NCI-H2171 treated with DMSO at 0.1 percent for 48 hours (cell line): ENCODE data around the gene NDUFS2.

Experiments used
- DNase-seq: peaks from one replicate; lab custom pipeline; 2025; lab: John Stamatoyannopoulos, UW

Gene NDUFS2

GRCh38 chr1:161196111-161196510 is 6.1 kb upstream of the NDUFS2 start:
- no peak for DNase-seq

- DNase-seq: no peak
Measured at GRCh38 chr1:161196521-161197451, 5.4 kb upstream of the NDUFS2 start.

GRCh38 chr1:161197560-161198193 is 4.5 kb upstream of the NDUFS2 start:
- no peak for DNase-seq

DNA sequence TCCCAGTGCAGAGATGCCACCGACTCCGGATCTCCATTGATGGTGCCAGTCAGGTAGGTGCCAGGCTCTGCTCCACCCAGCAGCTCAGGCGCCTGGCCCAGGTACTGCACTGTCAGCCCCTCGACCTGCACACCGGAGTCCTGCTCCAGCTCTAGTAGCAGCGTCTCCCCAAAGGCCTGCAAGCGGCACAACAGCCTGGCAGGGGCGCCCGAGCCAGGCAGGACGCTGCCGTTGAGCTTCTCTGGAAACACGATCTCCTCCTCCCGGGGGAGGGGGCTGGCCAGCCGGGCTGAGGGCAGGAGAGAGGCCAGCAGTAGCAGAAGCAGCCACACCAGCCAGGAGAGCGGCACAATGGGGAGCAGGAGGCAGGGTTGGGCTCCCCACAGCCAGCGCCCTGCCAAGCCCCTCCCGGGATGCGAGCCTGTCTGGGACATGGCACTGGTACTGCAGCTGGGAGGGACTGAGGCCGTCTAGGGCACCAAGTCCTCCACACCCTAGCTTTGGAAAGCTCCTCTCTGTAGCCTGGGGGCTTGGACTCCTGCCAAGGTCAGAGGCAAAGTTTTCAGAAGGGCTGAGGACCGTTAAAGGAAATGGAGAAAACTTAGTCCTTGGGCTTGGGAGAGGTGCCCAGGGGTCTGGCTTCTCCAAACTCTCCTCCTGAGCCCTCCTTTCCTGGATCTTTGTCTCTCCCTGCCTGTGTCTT is 3.8 kb upstream of the NDUFS2 start:
- no peak for DNase-seq

GRCh38 chr1:161198897-161199431 is 3.2 kb upstream of the NDUFS2 start, which contains the start of gene ADAMTS4:
TSS of gene ADAMTS4 (minus strand) at chr1:161199054. CDS start at chr1:161198627, 427 bp downstream.
- no peak for DNase-seq

DNA sequence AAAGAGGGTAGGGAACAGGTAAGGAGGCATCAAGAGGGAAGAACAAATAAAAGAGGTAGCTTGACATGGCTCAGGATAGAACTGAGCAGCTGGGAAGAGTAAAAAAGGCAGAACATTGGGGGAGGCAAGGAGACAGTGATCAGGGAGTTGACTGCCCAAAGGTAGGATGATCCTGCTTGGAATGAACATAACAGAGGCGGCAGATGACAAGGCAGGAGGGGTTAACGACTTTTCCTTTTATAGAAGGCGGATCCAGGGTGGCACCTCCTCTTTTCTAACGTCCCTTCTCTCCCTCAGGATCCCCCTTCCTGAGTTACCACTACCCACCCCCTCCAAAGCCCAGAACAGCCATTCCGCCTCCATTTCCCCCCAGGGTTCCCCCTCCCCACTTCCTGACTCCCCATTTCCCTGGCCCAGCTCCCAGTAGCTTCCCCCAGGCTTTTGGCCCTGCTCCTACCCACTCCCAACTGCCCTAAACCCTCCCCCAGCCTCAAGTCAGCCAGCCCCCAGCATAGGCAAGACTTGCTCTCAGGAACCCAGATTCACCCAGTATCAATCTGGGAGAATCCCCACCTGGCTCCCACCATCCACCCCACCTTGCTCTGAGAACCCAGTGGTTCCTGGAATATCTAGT is 2.5 kb upstream of the NDUFS2 start:
- DNase-seq: no peak

DNA sequence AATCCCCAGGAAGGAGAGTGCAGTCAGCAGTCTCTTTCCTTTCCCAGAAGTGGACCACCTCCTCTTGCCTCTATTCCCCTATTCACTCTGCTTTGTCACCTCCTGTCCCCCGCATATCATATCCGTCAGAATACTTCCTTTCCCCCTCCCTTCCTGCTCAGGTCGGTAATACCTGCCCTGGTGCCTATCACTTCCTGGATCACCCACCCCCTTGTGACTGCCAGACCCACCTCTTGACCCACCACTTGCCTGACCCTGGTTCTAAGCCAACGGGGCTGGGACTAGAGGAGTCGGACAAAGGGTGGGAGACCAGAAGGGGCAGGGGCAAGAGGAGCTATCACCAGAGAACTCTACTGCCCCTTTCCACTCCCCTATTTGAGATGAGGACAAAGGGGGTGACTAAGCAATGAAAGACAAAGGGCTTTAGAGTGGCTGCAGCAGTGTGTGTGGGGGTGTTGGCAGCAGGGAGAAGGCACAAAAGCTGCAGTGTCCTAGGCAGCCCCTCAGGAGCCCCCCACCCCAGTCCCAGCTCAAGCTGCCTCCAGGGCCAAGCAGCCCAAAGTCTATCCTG is 1.7 kb upstream of the NDUFS2 start:
- no peak for DNase-seq

DNA sequence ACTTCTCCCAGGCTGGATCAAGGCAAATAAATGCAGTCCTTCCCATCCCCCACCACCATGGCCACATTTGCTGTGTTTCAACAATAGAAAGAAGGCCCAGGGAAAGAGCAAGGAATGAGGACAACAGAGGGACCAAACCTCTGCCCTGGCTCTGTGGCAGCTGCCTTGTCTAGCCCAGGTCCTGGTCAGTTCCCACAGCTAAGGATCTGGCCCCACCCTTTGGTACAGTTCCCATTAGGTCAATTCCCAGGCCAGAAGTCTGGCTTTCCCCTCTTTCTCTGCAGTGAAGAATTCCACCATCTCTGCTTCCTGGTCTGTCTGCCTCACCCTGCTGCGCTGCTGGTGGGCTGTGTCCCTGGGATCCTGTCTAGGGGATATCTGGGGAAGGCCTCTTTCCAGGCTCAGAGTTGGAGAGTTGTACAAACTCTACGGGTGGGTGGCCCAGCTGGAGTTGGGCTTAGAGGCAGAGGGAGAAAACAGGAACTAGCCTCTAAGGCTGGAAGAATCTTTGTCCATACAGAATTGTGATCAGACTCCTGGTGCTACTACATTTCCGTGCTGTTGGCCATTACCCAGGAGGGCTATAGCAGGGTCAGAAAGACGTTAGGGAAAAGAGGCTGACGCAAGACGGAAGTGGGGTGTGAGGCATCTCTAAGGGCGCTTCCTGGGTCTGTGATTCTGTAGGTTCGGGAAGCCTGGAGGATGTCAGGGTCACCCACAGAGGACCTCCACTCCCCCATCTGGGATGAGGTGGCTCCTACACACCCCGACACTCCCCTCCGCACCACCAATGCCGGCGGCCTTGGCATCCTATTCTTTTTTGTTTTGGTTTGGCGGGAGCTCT is 953 bp upstream of the NDUFS2 start:
- no peak for DNase-seq

DNA sequence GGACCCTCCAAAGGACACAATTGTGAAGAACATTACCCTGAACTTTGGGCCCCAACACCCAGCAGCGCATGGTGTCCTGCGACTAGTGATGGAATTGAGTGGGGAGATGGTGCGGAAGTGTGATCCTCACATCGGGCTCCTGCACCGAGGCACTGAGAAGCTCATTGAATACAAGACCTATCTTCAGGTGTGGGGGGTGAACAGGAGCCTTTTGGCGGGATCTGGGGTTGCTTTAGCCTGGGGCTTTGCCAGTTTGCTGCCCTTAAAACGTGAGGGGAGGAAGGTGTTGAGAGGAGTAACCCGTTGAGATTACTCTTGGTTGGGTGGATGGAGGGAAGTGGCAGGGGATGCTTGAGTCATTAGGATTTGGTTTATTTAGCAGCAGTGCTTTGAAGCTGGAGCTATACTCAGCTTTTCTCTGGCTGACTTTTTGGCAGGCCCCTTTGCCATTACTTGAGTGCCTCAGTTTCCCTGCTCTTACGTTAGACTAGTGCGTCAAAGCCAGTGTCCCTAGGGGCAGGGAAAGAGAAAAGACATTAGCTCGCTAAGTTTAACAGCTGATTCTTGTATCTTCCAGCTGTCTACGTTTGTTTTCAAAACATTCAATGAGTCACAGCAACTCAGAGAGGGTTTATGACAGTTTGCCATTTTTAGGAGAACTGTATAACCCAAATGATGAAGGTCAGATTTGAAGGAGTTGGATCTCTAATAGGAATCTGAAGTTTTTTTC is 4.4 kb downstream of the NDUFS2 start:
- DNase-seq: no peak

DNA sequence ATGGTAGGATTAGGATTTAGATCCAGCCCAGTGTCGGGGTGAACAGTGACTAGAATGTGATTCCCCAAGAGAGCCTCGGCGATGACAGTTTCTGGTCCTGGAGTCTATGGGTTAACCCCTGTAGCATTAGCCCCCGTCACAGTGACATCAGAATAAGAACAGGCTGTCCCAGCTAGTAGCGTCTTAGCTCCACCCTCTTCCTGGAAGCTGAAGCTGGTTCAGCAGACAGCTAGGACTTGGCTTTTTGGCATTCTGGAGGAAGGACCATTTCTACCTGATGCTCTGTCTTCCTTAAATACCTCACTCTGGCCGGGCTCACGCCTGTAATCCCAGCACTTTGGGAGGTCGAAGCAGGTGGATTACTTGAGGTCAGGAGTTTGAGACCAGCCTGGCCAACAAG is 5.0 kb downstream of the NDUFS2 start:
- DNase-seq: no peak

GRCh38 chr1:161209790-161210409 is 7.7 kb downstream of the NDUFS2 start:
- DNase-seq: peak; percentile 54

- no peak for DNase-seq
Measured at GRCh38 chr1:161214369-161214768, 12.2 kb downstream of the NDUFS2 start.

- DNase-seq: no peak
Measured at GRCh38 chr1:161215076-161215475, 12.9 kb downstream of the NDUFS2 start, which contains the start of gene FCER1G. TSS of gene FCER1G (plus strand) at chr1:161215295. CDS start at chr1:161215322, 27 bp downstream.

DNA sequence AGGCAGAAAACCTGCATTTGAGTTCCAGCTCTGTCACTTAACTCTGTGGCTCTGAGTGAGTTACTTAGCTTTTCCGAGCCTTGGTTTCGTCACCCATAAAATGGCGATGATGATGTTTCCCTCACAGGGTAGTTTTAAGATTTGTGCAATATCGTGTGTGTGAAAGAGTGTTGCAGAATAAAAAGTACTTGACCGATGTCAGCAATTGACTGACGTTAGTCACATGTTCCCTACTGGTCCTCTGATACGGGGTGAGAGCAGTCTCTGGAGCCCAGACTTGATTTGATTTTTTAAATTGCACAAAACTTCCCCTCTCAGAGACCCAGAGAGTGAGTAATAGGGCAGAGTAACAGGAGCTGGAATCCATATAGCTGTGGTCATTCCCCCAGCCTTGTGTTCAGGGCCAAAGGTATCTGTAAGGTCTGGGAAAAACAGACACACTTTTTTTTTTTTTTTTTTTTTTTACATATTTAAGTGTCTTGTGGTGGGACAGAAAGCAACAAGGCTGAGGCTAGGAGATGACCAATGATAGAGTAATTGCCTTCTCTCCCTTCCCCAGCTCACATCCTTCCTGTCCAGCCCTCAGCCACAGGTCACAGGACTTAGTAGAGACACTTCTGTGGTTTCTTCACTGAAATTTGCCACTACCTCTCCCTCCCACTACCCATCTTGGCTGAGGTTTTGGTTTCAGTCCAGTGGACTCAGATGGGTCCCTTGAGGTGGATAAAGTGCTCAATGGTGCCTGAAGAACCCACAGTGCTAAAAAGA is 15.0 kb downstream of the NDUFS2 start:
- no peak for DNase-seq

DNA sequence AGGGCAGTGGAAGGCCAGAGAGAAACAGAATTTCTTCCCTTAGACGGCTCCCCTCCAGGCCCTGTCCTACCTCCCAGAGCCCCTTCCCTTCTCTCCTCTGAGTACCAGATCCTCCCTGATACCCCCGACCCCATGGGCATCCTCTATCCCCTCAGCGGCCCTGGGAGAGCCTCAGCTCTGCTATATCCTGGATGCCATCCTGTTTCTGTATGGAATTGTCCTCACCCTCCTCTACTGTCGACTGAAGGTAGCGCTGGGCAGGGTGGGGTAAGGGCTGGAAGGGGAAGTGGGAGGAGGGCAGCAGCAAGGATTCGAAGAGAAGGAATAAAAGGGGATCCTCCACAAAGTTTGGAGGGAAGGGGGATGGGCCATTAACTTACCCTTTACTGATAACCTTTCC is 15.7 kb downstream of the NDUFS2 start:
- DNase-seq: no peak

GRCh38 chr1:161218301-161219077 is 16.3 kb downstream of the NDUFS2 start:
- no peak for DNase-seq

DNA sequence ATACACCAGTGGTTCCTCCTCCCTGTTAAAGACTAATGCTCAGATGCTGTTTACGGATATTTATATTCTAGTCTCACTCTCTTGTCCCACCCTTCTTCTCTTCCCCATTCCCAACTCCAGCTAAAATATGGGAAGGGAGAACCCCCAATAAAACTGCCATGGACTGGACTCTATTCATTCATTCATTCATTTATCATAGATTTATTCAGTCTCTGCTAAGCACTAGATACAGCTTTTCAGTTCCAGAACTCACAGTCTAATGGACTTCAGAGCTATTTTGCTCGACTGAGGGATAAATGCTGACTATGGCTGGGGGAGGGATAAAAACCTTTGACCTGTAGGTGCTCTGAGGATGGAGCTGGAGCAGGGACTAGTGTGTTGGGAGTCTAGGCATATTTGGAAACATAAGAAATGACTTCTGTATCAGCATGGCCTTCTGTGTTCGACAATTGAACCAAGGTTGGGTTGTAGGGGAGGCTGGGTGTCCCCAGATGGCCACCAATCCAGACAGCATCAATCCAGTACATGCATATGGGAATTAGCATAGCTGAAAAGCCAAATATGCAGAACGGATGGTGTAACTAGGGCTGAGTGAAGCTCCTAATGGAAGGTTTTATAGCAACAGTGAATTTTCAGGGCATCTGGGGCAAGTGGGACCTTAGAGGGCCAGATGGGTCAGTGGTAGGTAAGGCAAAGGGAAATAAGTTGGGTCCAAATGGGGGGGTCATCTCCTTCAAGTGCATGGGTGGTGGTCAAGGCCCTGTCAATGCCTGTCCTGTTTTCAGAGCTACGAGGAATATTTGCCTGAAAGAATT is 17.1 kb downstream of the NDUFS2 start:
- DNase-seq: no peak
